K562 (cell line): Measurements from ENCODE around the gene OR7G3. TPM values are rescaled to one million over a fixed set of nuclear protein-coding genes. Genes with fewer than 3 reads are reported as not detected.
A peak's percentile ranks its signal among the peaks of the same experiment; 100 is the strongest.

Source experiments
- ATAC-seq: fragments of 200-7000 bp; cut with Tn5 transposase; 3 replicates; pipeline ENCODE4 v1.9.1; 2020; ENCODE audit warnings: moderate library complexity
- BruUV-seq: library from RNA; stranded (reverse); fragments of 400-500 nt; replicated peaks from 2 replicates; lab custom pipeline; 2021; lab: Mats Ljungman, UMichigan
- CTCF ChIA-PET: fragments of 300-600 bp; formaldehyde crosslinking; extraction: SDS; loops from one replicate; lab custom pipeline; 2021; ENCODE audit warnings: low intra/inter-chr PET ratio; lab: Yijun Ruan, JAX
- POLR2A ChIA-PET: fragments of 300-600, 350-650 bp; sonication (Branson Sonifier 250); formaldehyde crosslinking; extraction: SDS; loops from one replicate; lab custom pipeline; 2021; ENCODE audit warnings: antibody characterized with exemption, inconsistent platforms; lab: Yijun Ruan, JAX
- DNase-seq, 4 experiments: peaks; one replicate each; pipeline versions ENCODE4 v3.0.0 to v3.0.0-alpha.2; 2011 to 2018; ENCODE audit warnings: low spot score in 3 of 4, mixed read lengths in 3 of 4; ENCODE audit errors: extremely low read depth in 1 of 4
- FAIRE-seq: peaks from 2 replicates; lab custom pipeline; 2011; peaks lifted over from hg19 to GRCh38; lab: Jason Lieb, UNC
- H2AFZ ChIP-seq: 2 replicates; pipeline ENCODE4 v1.6.0; 2011; ENCODE audit warnings: low read depth, low read length, control low read depth, inconsistent platforms
- H3K27ac ChIP-seq: fragments of 200-600 bp; 3 replicates; pipeline ENCODE4 v1.8.0; 2011; ENCODE audit warnings: low read depth, mild to moderate bottlenecking, control low read depth, inconsistent platforms, low read length, moderate library complexity, mixed read lengths; ENCODE audit errors: extremely low read depth
- H3K27me3 ChIP-seq, 2 experiments: fragments of 300-600 bp in 1 of 2; 2 replicates in 1 of 2; 3 replicates in 1 of 2; pipeline versions ENCODE4 v1.6.0 to v1.8.0; 2011; ENCODE audit warnings: inconsistent platforms in 2 of 2, low read length in 2 of 2, mild to moderate bottlenecking in 1 of 2, mixed read lengths in 1 of 2, moderate library complexity in 1 of 2; ENCODE audit not compliant: control insufficient read depth in 2 of 2, insufficient read depth in 2 of 2
- H3K36me3 ChIP-seq: fragments of 300-600 bp; 3 replicates; pipeline ENCODE4 v1.8.0; 2011; ENCODE audit warnings: mild to moderate bottlenecking, low read length, inconsistent platforms; ENCODE audit not compliant: control insufficient read depth, insufficient read depth
- H3K4me1 ChIP-seq, 2 experiments: fragments of 200-600 bp in 1 of 2; replicated peaks in 1 of 2; 2 replicates in 1 of 2; 3 replicates in 1 of 2; pipeline versions ENCODE4 v1.5.1 to v1.8.0; 2011; ENCODE audit warnings: inconsistent platforms in 2 of 2, low read length in 2 of 2, mild to moderate bottlenecking in 1 of 2, mixed read lengths in 1 of 2, moderate library complexity in 1 of 2; ENCODE audit not compliant: control insufficient read depth in 2 of 2, insufficient read depth in 2 of 2
- H3K4me2 ChIP-seq: 2 replicates; pipeline ENCODE4 v1.6.1; 2011; ENCODE audit warnings: low read length, control low read depth, inconsistent platforms, mixed read lengths; ENCODE audit not compliant: insufficient read depth
- H3K4me3 ChIP-seq: fragments of 200-600 bp; sonication (generic), shearing (Covaris generic); 2 replicates; pipeline ENCODE4 v1.5.1; 2016; ENCODE audit warnings: control low read depth, inconsistent platforms
- H3K79me2 ChIP-seq: fragments of 200-600 bp; 3 replicates; pipeline ENCODE4 v1.8.0; 2011; ENCODE audit warnings: low read length, inconsistent platforms; ENCODE audit not compliant: control insufficient read depth, insufficient read depth
- H3K9ac ChIP-seq, 2 experiments: 2 replicates each; pipeline versions ENCODE4 v1.6.0 to v1.6.1; 2011; ENCODE audit warnings: low read depth in 2 of 2, low read length in 2 of 2, control low read depth in 1 of 2, inconsistent platforms in 1 of 2, mild to moderate bottlenecking in 1 of 2, mixed read lengths in 1 of 2; ENCODE audit not compliant: insufficient read depth in 1 of 2
- H3K9me1 ChIP-seq: one replicate; pipeline ENCODE4 v1.6.0; 2011; ENCODE audit warnings: inconsistent platforms, mild to moderate bottlenecking, low read length, moderate library complexity; ENCODE audit not compliant: control insufficient read depth, insufficient read depth
- H3K9me3 ChIP-seq: replicated peaks from 2 replicates; pipeline ENCODE4 v1.5.1; 2011; ENCODE audit warnings: low read depth, low read length, inconsistent platforms; ENCODE audit not compliant: control insufficient read depth, insufficient read depth
- H4K20me1 ChIP-seq: replicated peaks from 2 replicates; pipeline ENCODE4 v1.6.1; 2011; ENCODE audit warnings: low read length, inconsistent platforms, mixed read lengths; ENCODE audit not compliant: control insufficient read depth, insufficient read depth
- BRCA1 ChIP-seq, 2 experiments: fragments of 450-650 bp in 1 of 2; sonication (generic) in 1 of 2; formaldehyde crosslinking in 1 of 2; IDR thresholded peaks; 2 replicates each; pipeline versions ENCODE4 v1.5.0 to v1.6.1; 2017 to 2020; ENCODE audit warnings: mild to moderate bottlenecking in 1 of 2, missing genetic modification reagents in 1 of 2
- CBX1 ChIP-seq: sonication (generic); IDR thresholded peaks from 2 replicates; pipeline ENCODE4 v1.6.1; 2016; ENCODE audit warnings: antibody characterized with exemption, low read depth, mild to moderate bottlenecking
- CBX3 ChIP-seq, 2 experiments: IDR thresholded peaks; 1 replicate in 1 of 2; 2 replicates in 1 of 2; pipeline ENCODE4 v1.6.1; 2012; ENCODE audit warnings: inconsistent platforms in 2 of 2, low read length in 2 of 2, borderline replicate concordance in 1 of 2, control low read depth in 1 of 2
- CBX5 ChIP-seq: IDR thresholded peaks from 2 replicates; pipeline ENCODE4 v1.6.1; 2014; ENCODE audit warnings: low read depth, borderline replicate concordance
- FOXA3 ChIP-seq, 2 experiments: fragments of 450-650 bp in 1 of 2; sonication (generic) in 1 of 2; formaldehyde crosslinking; IDR thresholded peaks in 1 of 2; conservative IDR thresholded peaks in 1 of 2; 2 replicates each; pipeline versions ENCODE4 v1.4.0 to v1.8.0; 2020 to 2022; ENCODE audit warnings: mild to moderate bottlenecking in 2 of 2, missing genetic modification reagents in 1 of 2
- HDAC1 ChIP-seq, 2 experiments: fragments of 450-650 bp; IDR thresholded peaks; 2 replicates each; pipeline ENCODE4 v1.6.1; 2016 to 2017; ENCODE audit warnings: inconsistent platforms in 1 of 2, mild to moderate bottlenecking in 1 of 2, moderate library complexity in 1 of 2
- JUNB ChIP-seq: fragments of 450-650 bp; formaldehyde crosslinking; conservative IDR thresholded peaks from 2 replicates; pipeline ENCODE4 v1.4.0; 2020; ENCODE audit warnings: mild to moderate bottlenecking
- MYBL2 ChIP-seq, 2 experiments: fragments of 450-650 bp in 1 of 2; sonication (generic) in 1 of 2; formaldehyde crosslinking in 1 of 2; IDR thresholded peaks; 2 replicates each; pipeline versions ENCODE4 v1.6.1 to v1.8.1; 2017 to 2022; ENCODE audit warnings: borderline replicate concordance in 1 of 2, inconsistent platforms in 1 of 2, low read depth in 1 of 2, mild to moderate bottlenecking in 1 of 2, missing genetic modification reagents in 1 of 2, moderate library complexity in 1 of 2
- RAD21 ChIP-seq, 2 experiments: fragments of 250-450 bp in 1 of 2; fragments of 450-650 bp in 1 of 2; sonication (Bioruptor Pico) in 1 of 2; formaldehyde crosslinking in 1 of 2; IDR thresholded peaks in 1 of 2; conservative IDR thresholded peaks in 1 of 2; 2 replicates each; pipeline versions ENCODE4 v1.4.0 to v1.8.0; 2020 to 2022; ENCODE audit warnings: mild to moderate bottlenecking in 2 of 2, moderate library complexity in 1 of 2
- RFX5 ChIP-seq: IDR thresholded peaks from 2 replicates; pipeline ENCODE4 v1.6.1; 2011; ENCODE audit warnings: low read depth, mild to moderate bottlenecking, improper control_type of control experiment, low read length
- TRIM24 ChIP-seq, 2 experiments: fragments of 450-650 bp; IDR thresholded peaks; 2 replicates each; pipeline ENCODE4 v1.6.1; 2016
- TRIM28 ChIP-seq: fragments of 450-650 bp; IDR thresholded peaks from 2 replicates; pipeline ENCODE4 v1.6.1; 2017
- ZBTB8A ChIP-seq: fragments of 450-650 bp; IDR thresholded peaks from 2 replicates; pipeline ENCODE4 v1.6.1; 2018; ENCODE audit warnings: mild to moderate bottlenecking, moderate library complexity; ENCODE audit not compliant: partially characterized antibody
- ZFP1 ChIP-seq: fragments of 450-650 bp; formaldehyde crosslinking; IDR thresholded peaks from 2 replicates; pipeline ENCODE4 v1.4.0; 2020; ENCODE audit warnings: mild to moderate bottlenecking, mixed read lengths
- WGBS: fragments of 100-300 bp; shearing (Covaris generic); methylation state at CpG from one replicate; pipeline ENCODE4 v1.1.6; 2016; ENCODE audit warnings: low coverage, mixed read lengths; ENCODE audit not compliant: insufficient coverage; ENCODE audit errors: missing lambda C conversion rate; 5-methylcytosine and 5-hydroxymethylcytosine counted together
- in situ Hi-C: fragments of 300-500 bp; cut with MboI; formaldehyde crosslinking; loops from 4 replicates; pipeline ENCODE4 v1.15.0; 2018; ENCODE audit warnings: inconsistent platforms, mixed read lengths
- intact Hi-C: fragments of 100-400 bp; cut with micrococcal nuclease; formaldehyde crosslinking; loops from 2 replicates; pipeline ENCODE4 v1.14.2; 2022
- polyA plus RNA-seq, 8 experiments: library from polyadenylated mRNA; depleted of rRNA in 4 of 8; stranded (reverse) in 5 of 8; unstranded in 3 of 8; fragments of >200 nt; fragmentation: Nextera tagmentation in 2 of 8; fragmentation: Illumina TruSeq in 1 of 8; extraction: Ambion mirVana in 2 of 8; extraction: Trizol in 1 of 8; gene quantifications; 2 replicates each; pipeline versions ENCODE4 v1.2.1 to v1.2.3, GENCODE V29; 2011 to 2014; ENCODE audit warnings: inconsistent platforms in 1 of 8, missing spikeins in 1 of 8
- total RNA-seq, 7 experiments: library from RNA; depleted of rRNA in 6 of 7; stranded (reverse); fragments of >200 nt in 6 of 7; fragmentation: Illumina TruSeq in 2 of 7; extraction: Trizol in 2 of 7; gene quantifications; 2 replicates each; pipeline versions ENCODE4 v1.2.1 to v1.2.3, GENCODE V29; 2011 to 2021; ENCODE audit warnings: low replicate concordance in 1 of 7
- TF ChIP-seq, protein P1 (sequence below): fragments of 250-450 bp; sonication (Bioruptor Pico); IDR thresholded peaks from 2 replicates; pipeline ENCODE4 v1.4.0; 2020; ENCODE audit warnings: mild to moderate bottlenecking, moderate library complexity, borderline replicate concordance
- TF ChIP-seq, protein P2 (sequence below): fragments of 450-650 bp; IDR thresholded peaks from 2 replicates; pipeline ENCODE4 v1.6.1; 2016; ENCODE audit warnings: mild to moderate bottlenecking

Gene OR7G3
- total and polyA plus RNA-seq, 9 of the 15 experiments (the other 6 are each of a cell fraction or from before 2014, with no cell fraction given), result not detected

DNA sequence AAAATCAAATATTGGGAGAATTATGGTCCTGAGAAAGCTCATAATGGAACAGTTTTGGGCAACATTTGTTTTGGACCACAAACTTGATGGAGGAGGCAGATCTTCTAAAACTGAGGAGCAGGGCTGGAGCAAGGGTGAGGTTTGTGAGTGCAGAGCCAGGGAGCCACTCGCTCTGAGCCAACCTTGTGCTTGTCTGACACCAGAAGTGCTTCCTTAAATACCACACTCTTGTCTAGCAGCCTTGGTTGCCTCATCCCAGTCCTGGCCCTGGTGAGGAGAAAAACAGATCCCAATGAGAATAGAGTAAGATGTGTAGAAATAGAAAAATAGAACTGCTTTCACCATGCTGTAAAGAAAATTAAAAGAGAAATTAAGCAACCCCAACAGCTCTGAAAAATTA, 20.1 kb upstream of the OR7G3 start (continued):
- TF ChIP-seq ZBTB8A (no peak), MYBL2 (IDR thresholded peaks at IDR 0.05; ENCODE audit: low read depth) (no peak), MYBL2 (CRISPR knock-in tag; IDR thresholded peaks at IDR 0.05; ENCODE audit: borderline replicate concordance) (no peak), JUNB (no peak), RAD21 (CRISPR knock-in tag; conservative IDR thresholded peaks at IDR 0.05 in 1 of 2, IDR thresholded peaks at IDR 0.05 in 1 of 2) (no peak)

DNA sequence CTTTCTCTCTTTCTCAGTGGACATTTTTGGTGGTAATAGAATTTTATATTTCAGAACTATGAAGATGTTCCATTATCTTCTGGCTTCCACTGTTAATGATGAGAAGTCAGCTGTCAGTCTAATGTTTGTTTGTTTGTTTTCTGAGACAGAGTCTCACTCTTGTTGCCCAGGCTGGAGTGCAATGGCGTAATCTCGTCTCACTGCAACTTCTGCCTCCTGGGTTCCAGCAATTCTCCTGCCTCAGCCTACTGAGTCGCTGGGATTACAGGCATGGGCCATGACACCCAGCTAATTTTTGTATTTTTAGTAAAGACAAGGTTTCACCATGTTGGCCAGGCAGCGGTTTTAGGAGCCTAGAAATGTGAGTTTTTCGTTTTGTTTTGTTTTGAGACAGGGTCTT, 18.2 kb upstream of the OR7G3 start:
- no peaks in the 10 kb centered on the region for H3K9me1 ChIP-seq
- H3K9me3 ChIP-seq, result peaks cover 18% of the 10 kb centered on the region
- no peak overlapping the region for H3K4me3 ChIP-seq
- no peak overlapping the region for H3K4me2 ChIP-seq
- WGBS, result 94% methylated on average over 5 of the region's 5 CpGs
- H4K20me1 ChIP-seq, result no peaks in the 10 kb centered on the region
- peaks cover 97% of the 10 kb centered on the region for H3K79me2 ChIP-seq
- H3K36me3 ChIP-seq, result peaks cover 57% of the 10 kb centered on the region
- BruUV-seq, result no TSS peak
- 0 out of 5 replicates have a peak, but pooled peaks cover 0 to 5% of the 10 kb centered on the region in 2 experiments for H3K4me1 ChIP-seq
- DNase-seq, result no peak
- intact Hi-C loops (loop anchor here (5.0 kb wide), 1 partner anchor 162 kb away; the partner anchor contains the start of gene ZNF699), in situ Hi-C loops (no loop called here)
- FAIRE-seq, result no peak
- no peak overlapping the region for H2AFZ ChIP-seq
- no peaks in the 10 kb centered on the region for H3K27me3 ChIP-seq
- H3K9ac ChIP-seq, result no peak overlapping the region
- POLR2A ChIA-PET, result interaction anchor here (0.5 kb wide), 1 partner anchor 15 kb away, joined by 3 read pairs; no protein-coding TSS in a partner anchor
- CTCF ChIA-PET, result no interaction called here
- H3K27ac ChIP-seq, result no peak overlapping the region
- ATAC-seq, result no peak
- TF ChIP-seq ZFP1 (CRISPR knock-in tag), result 0 out of 2 replicates have a peak, but pooled peaks have one; percentile 31
- peak; percentile 39 to 78; a peak in 2 of 4 replicates for TF ChIP-seq TRIM24 (IDR thresholded peaks at IDR 0.05)
- TF ChIP-seq RFX5, result no peak
- TF ChIP-seq, protein P1, sequence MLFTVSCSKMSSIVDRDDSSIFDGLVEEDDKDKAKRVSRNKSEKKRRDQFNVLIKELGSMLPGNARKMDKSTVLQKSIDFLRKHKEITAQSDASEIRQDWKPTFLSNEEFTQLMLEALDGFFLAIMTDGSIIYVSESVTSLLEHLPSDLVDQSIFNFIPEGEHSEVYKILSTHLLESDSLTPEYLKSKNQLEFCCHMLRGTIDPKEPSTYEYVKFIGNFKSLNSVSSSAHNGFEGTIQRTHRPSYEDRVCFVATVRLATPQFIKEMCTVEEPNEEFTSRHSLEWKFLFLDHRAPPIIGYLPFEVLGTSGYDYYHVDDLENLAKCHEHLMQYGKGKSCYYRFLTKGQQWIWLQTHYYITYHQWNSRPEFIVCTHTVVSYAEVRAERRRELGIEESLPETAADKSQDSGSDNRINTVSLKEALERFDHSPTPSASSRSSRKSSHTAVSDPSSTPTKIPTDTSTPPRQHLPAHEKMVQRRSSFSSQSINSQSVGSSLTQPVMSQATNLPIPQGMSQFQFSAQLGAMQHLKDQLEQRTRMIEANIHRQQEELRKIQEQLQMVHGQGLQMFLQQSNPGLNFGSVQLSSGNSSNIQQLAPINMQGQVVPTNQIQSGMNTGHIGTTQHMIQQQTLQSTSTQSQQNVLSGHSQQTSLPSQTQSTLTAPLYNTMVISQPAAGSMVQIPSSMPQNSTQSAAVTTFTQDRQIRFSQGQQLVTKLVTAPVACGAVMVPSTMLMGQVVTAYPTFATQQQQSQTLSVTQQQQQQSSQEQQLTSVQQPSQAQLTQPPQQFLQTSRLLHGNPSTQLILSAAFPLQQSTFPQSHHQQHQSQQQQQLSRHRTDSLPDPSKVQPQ (CRISPR knock-in tag), result no peak
- TF ChIP-seq CBX3 (IDR thresholded peaks at IDR 0.05; ENCODE audit: borderline replicate concordance in 1 of 2, low read length in 2 of 2), result peak in 1 of 2 experiments; percentile 89; a peak in 2 of 3 replicates
- TF ChIP-seq, protein P2, sequence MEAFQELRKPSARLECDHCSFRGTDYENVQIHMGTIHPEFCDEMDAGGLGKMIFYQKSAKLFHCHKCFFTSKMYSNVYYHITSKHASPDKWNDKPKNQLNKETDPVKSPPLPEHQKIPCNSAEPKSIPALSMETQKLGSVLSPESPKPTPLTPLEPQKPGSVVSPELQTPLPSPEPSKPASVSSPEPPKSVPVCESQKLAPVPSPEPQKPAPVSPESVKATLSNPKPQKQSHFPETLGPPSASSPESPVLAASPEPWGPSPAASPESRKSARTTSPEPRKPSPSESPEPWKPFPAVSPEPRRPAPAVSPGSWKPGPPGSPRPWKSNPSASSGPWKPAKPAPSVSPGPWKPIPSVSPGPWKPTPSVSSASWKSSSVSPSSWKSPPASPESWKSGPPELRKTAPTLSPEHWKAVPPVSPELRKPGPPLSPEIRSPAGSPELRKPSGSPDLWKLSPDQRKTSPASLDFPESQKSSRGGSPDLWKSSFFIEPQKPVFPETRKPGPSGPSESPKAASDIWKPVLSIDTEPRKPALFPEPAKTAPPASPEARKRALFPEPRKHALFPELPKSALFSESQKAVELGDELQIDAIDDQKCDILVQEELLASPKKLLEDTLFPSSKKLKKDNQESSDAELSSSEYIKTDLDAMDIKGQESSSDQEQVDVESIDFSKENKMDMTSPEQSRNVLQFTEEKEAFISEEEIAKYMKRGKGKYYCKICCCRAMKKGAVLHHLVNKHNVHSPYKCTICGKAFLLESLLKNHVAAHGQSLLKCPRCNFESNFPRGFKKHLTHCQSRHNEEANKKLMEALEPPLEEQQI, result 0 out of 2 replicates have a peak, but pooled peaks have one; percentile 28
- TF ChIP-seq TRIM28, result peak; percentile 97
- TF ChIP-seq BRCA1 (IDR thresholded peaks at IDR 0.05), result no peak
- no peak for TF ChIP-seq BRCA1 (CRISPR knock-in tag; IDR thresholded peaks at IDR 0.05)
- peak; percentile 52 to 62; a peak in 1 of 4 replicates for TF ChIP-seq FOXA3 (CRISPR knock-in tag; conservative IDR thresholded peaks at IDR 0.05 in 1 of 2, IDR thresholded peaks at IDR 0.05 in 1 of 2)
- TF ChIP-seq CBX5, result peak; percentile 84
- TF ChIP-seq CBX1, result peak; percentile 90
- TF ChIP-seq HDAC1 (IDR thresholded peaks at IDR 0.05), result peak in 1 of 2 experiments; percentile 12; a peak in 1 of 4 replicates
